ENCODE data around the gene EVX2.
A peak's percentile ranks its signal among the peaks of the same experiment; 100 is the strongest.

The EVX2 gene

GRCh38 chr2:176104316-176105077, 20.7 kb upstream of the EVX2 start:
- H3K4ac ChIP-seq (ENCODE audit: low read length) = no peak overlapping the region
- peak overlapping the region; percentile 69 for H2AFZ ChIP-seq (ENCODE audit: low read length)
- peak overlapping the region; percentile 80 for H3K23ac ChIP-seq (ENCODE audit: low read depth, low read length, poor library complexity)
- H3K9ac ChIP-seq (ENCODE audit: low read depth, low read length, poor library complexity) = no peak overlapping the region
- no peak for DNase-seq (ENCODE audit: low spot score)
- peaks cover 7 to 11% of the 10 kb centered on the region in 2 donors for H3K9me3 ChIP-seq (replicated peaks in 1 of 2; ENCODE audit: control insufficient read depth in 2 of 2, insufficient read depth in 1 of 2, low read depth in 1 of 2, low read length in 2 of 2)
- H3K4me2 ChIP-seq (ENCODE audit: insufficient read depth, low read length, poor library complexity, severe bottlenecking) = no peak overlapping the region
- peak overlapping the region in 1 of 2 donors; percentile 2 for H3K4me3 ChIP-seq (ENCODE audit: low read length in 2 of 2)
- no peak overlapping the region for H4K91ac ChIP-seq (ENCODE audit: low read depth, low read length, poor library complexity)
- H3K79me1 ChIP-seq (ENCODE audit: low read depth, low read length) = no peaks in the 10 kb centered on the region
- no peak overlapping the region for H2AK5ac ChIP-seq (ENCODE audit: low read depth, low read length)
- peaks cover 0 to 1% of the 10 kb centered on the region in 2 donors for H3K4me1 ChIP-seq (ENCODE audit: control insufficient read depth in 2 of 2, insufficient read depth in 1 of 2, low read depth in 1 of 2, low read length in 2 of 2)
- no peak overlapping the region for H2BK12ac ChIP-seq (ENCODE audit: low read length)
- no peak overlapping the region for H2BK5ac ChIP-seq (ENCODE audit: low read length)
- H3K14ac ChIP-seq (ENCODE audit: low read length) = no peak overlapping the region
- peak overlapping the region; percentile 26 for H2BK15ac ChIP-seq (ENCODE audit: low read length)
- H2BK120ac ChIP-seq (ENCODE audit: low read depth, low read length) = no peak overlapping the region
- WGBS, 2 donors (ENCODE audit: extremely low coverage in 2 of 2, insufficient read length in 2 of 2, insufficient replicate concordance in 1 of 2) = no CpG with 5 or more reads among the region's 56 CpGs
- peak overlapping the region; percentile 80 for H3K18ac ChIP-seq (ENCODE audit: low read length)
- no peak overlapping the region for H4K8ac ChIP-seq (ENCODE audit: low read depth, low read length)
- H3K27me3 ChIP-seq (ENCODE audit: control insufficient read depth in 3 of 3, insufficient read depth in 3 of 3, low read depth in 1 of 3, low read length in 3 of 3) = peaks cover 81 to 98% (median 97%) of the 10 kb centered on the region in 3 experiments
- H3K27ac ChIP-seq (replicated peaks; ENCODE audit: low read length) = no peak overlapping the region
- H3K36me3 ChIP-seq (replicated peaks in 1 of 2; ENCODE audit: control insufficient read depth in 2 of 2, insufficient read depth in 2 of 2, low read length in 2 of 2) = no peaks in the 10 kb centered on the region

DNA sequence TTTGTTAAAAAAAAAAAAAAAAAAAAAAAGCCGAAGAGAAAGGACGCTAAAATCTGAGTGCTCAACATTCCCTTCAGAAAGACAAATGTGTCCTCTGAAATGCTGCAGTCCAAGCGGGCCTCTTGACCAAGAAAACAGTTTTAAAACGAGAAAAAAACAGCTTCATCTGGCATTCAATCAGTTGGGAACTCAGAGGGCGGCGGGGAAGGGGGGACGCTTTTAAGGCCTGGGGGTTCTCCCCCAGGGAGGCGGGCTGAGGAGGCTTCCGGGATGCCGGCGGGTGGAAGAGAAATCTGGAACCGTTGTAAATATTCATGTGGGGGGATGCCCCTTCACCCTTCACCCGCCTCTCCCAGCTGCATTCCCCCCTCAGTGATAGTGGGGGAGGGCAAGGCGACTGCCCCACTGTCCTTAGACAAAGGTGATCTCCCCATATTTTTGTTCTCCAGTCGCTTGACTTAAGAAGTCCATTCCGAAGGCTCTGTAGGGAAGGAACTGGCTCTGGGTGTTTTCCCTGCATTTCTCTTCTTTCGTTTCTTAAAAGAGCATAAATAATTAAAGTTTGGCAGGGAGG, 20.1 kb upstream of the EVX2 start:
- no peak overlapping the region for H3K4me2 ChIP-seq (ENCODE audit: insufficient read depth, low read length, poor library complexity, severe bottlenecking)
- no peaks in the 10 kb centered on the region for H3K36me3 ChIP-seq (replicated peaks in 1 of 2; ENCODE audit: control insufficient read depth in 2 of 2, insufficient read depth in 2 of 2, low read length in 2 of 2)
- no peak overlapping the region for H2AFZ ChIP-seq (ENCODE audit: low read length)
- H3K27ac ChIP-seq (replicated peaks; ENCODE audit: low read length) = no peak overlapping the region
- no peak overlapping the region for H3K9ac ChIP-seq (ENCODE audit: low read depth, low read length, poor library complexity)
- H3K23ac ChIP-seq (ENCODE audit: low read depth, low read length, poor library complexity) = no peak overlapping the region
- H2BK15ac ChIP-seq (ENCODE audit: low read length) = no peak overlapping the region
- no peak overlapping the region for H3K18ac ChIP-seq (ENCODE audit: low read length)
- no peak overlapping the region for H2BK120ac ChIP-seq (ENCODE audit: low read depth, low read length)
- peaks cover 0 to 1% of the 10 kb centered on the region in 2 donors for H3K4me1 ChIP-seq (ENCODE audit: control insufficient read depth in 2 of 2, insufficient read depth in 1 of 2, low read depth in 1 of 2, low read length in 2 of 2)
- no peak overlapping the region for H3K4ac ChIP-seq (ENCODE audit: low read length)
- no peaks in the 10 kb centered on the region for H3K79me1 ChIP-seq (ENCODE audit: low read depth, low read length)
- no peak overlapping the region for H3K4me3 ChIP-seq (ENCODE audit: low read length in 2 of 2)
- no peak overlapping the region for H2BK5ac ChIP-seq (ENCODE audit: low read length)
- H3K27me3 ChIP-seq (ENCODE audit: control insufficient read depth in 3 of 3, insufficient read depth in 3 of 3, low read depth in 1 of 3, low read length in 3 of 3) = peaks cover 82 to 98% (median 97%) of the 10 kb centered on the region in 3 experiments
- H2BK12ac ChIP-seq (ENCODE audit: low read length) = no peak overlapping the region
- no peak overlapping the region for H4K8ac ChIP-seq (ENCODE audit: low read depth, low read length)
- no peak for DNase-seq (ENCODE audit: low spot score)
- H4K91ac ChIP-seq (ENCODE audit: low read depth, low read length, poor library complexity) = no peak overlapping the region
- H3K14ac ChIP-seq (ENCODE audit: low read length) = no peak overlapping the region
- whole genome bisulfite sequencing, 2 donors (ENCODE audit: extremely low coverage in 2 of 2, insufficient read length in 2 of 2, insufficient replicate concordance in 1 of 2) = no CpG with 5 or more reads among the region's 17 CpGs
- H2AK5ac ChIP-seq (ENCODE audit: low read depth, low read length) = no peak overlapping the region
- peaks cover 7 to 11% of the 10 kb centered on the region in 2 donors for H3K9me3 ChIP-seq (replicated peaks in 1 of 2; ENCODE audit: control insufficient read depth in 2 of 2, insufficient read depth in 1 of 2, low read depth in 1 of 2, low read length in 2 of 2)

GRCh38 chr2:176103194-176103593, 19.4 kb upstream of the EVX2 start:
- H2AFZ ChIP-seq (ENCODE audit: low read length) = no peak overlapping the region
- DNase-seq (ENCODE audit: low spot score) = no peak
- no peaks in the 10 kb centered on the region for H3K36me3 ChIP-seq (replicated peaks in 1 of 2; ENCODE audit: control insufficient read depth in 2 of 2, insufficient read depth in 2 of 2, low read length in 2 of 2)
- H3K4me2 ChIP-seq (ENCODE audit: insufficient read depth, low read length, poor library complexity, severe bottlenecking) = no peak overlapping the region
- no peak overlapping the region for H2BK12ac ChIP-seq (ENCODE audit: low read length)
- H3K27me3 ChIP-seq (ENCODE audit: control insufficient read depth in 3 of 3, insufficient read depth in 3 of 3, low read depth in 1 of 3, low read length in 3 of 3) = peaks cover 83 to 98% (median 97%) of the 10 kb centered on the region in 3 experiments
- no peak overlapping the region for H2BK120ac ChIP-seq (ENCODE audit: low read depth, low read length)
- H2AK5ac ChIP-seq (ENCODE audit: low read depth, low read length) = no peak overlapping the region
- no peak overlapping the region for H2BK15ac ChIP-seq (ENCODE audit: low read length)
- H3K9me3 ChIP-seq (replicated peaks in 1 of 2; ENCODE audit: control insufficient read depth in 2 of 2, insufficient read depth in 1 of 2, low read depth in 1 of 2, low read length in 2 of 2) = peaks cover 7 to 11% of the 10 kb centered on the region in 2 donors
- no peak overlapping the region for H3K14ac ChIP-seq (ENCODE audit: low read length)
- no peak overlapping the region for H3K9ac ChIP-seq (ENCODE audit: low read depth, low read length, poor library complexity)
- H3K27ac ChIP-seq (replicated peaks; ENCODE audit: low read length) = no peak overlapping the region
- H3K4me3 ChIP-seq (ENCODE audit: low read length in 2 of 2) = no peak overlapping the region
- no peaks in the 10 kb centered on the region for H3K79me1 ChIP-seq (ENCODE audit: low read depth, low read length)
- H4K8ac ChIP-seq (ENCODE audit: low read depth, low read length) = no peak overlapping the region
- WGBS, 2 donors (ENCODE audit: extremely low coverage in 2 of 2, insufficient read length in 2 of 2, insufficient replicate concordance in 1 of 2) = no CpG with 5 or more reads among the region's 7 CpGs
- H4K91ac ChIP-seq (ENCODE audit: low read depth, low read length, poor library complexity) = no peak overlapping the region
- H3K23ac ChIP-seq (ENCODE audit: low read depth, low read length, poor library complexity) = no peak overlapping the region
- no peak overlapping the region for H2BK5ac ChIP-seq (ENCODE audit: low read length)
- no peak overlapping the region for H3K4ac ChIP-seq (ENCODE audit: low read length)
- no peak overlapping the region for H3K18ac ChIP-seq (ENCODE audit: low read length)
- H3K4me1 ChIP-seq (ENCODE audit: control insufficient read depth in 2 of 2, insufficient read depth in 1 of 2, low read depth in 1 of 2, low read length in 2 of 2) = peaks cover 0 to 1% of the 10 kb centered on the region in 2 donors

- Histone ChIP-seq H4K8ac (ENCODE audit: low read depth, low read length) (no peak overlapping the region), H3K27me3 (ENCODE audit: control insufficient read depth in 3 of 3, insufficient read depth in 3 of 3, low read depth in 1 of 3, low read length in 3 of 3) (peaks cover 86 to 100% (median 99%) of the 10 kb centered on the region in 3 experiments), H3K4me2 (ENCODE audit: insufficient read depth, low read length, poor library complexity, severe bottlenecking) (no peak overlapping the region), H2BK15ac (ENCODE audit: low read length) (no peak overlapping the region), H2BK5ac (ENCODE audit: low read length) (no peak overlapping the region), H4K91ac (ENCODE audit: low read depth, low read length, poor library complexity) (no peak overlapping the region), H2BK12ac (ENCODE audit: low read length) (no peak overlapping the region), H3K4me1 (ENCODE audit: control insufficient read depth in 2 of 2, insufficient read depth in 1 of 2, low read depth in 1 of 2, low read length in 2 of 2) (peaks cover 0 to 1% of the 10 kb centered on the region in 2 donors), H3K14ac (ENCODE audit: low read length) (no peak overlapping the region), H3K27ac (replicated peaks; ENCODE audit: low read length) (no peak overlapping the region), H2AK5ac (ENCODE audit: low read depth, low read length) (no peak overlapping the region), H3K23ac (ENCODE audit: low read depth, low read length, poor library complexity) (no peak overlapping the region), H3K9me3 (replicated peaks in 1 of 2; ENCODE audit: control insufficient read depth in 2 of 2, insufficient read depth in 1 of 2, low read depth in 1 of 2, low read length in 2 of 2) (peaks cover 7 to 11% of the 10 kb centered on the region in 2 donors), H3K9ac (ENCODE audit: low read depth, low read length, poor library complexity) (no peak overlapping the region), H3K4me3 (ENCODE audit: low read length in 2 of 2) (no peak overlapping the region), H3K36me3 (replicated peaks in 1 of 2; ENCODE audit: control insufficient read depth in 2 of 2, insufficient read depth in 2 of 2, low read length in 2 of 2) (no peaks in the 10 kb centered on the region), H3K18ac (ENCODE audit: low read length) (no peak overlapping the region), H3K79me1 (ENCODE audit: low read depth, low read length) (no peaks in the 10 kb centered on the region), H2AFZ (ENCODE audit: low read length) (no peak overlapping the region), H3K4ac (ENCODE audit: low read length) (no peak overlapping the region), H2BK120ac (ENCODE audit: low read depth, low read length) (no peak overlapping the region)
- no peak for DNase-seq (ENCODE audit: low spot score)
- WGBS, 2 donors (ENCODE audit: extremely low coverage in 2 of 2, insufficient read length in 2 of 2, insufficient replicate concordance in 1 of 2) = no CpG with 5 or more reads among the region's 7 CpGs
Measured at GRCh38 chr2:176102309-176102866, 18.6 kb upstream of the EVX2 start.
